SU-DHL-6 (cell line): ENCODE results near the gene MAGEA3.

Source experiments
- CTCF ChIP-seq: fragments of 200-600 bp; sonication (generic); IDR thresholded peaks from one replicate; pipeline ENCODE4 v1.5.1; 2017; ENCODE audit warnings: antibody characterized with exemption, mild to moderate bottlenecking, low read length, moderate library complexity; ENCODE audit not compliant: insufficient read depth, poor library complexity, severe bottlenecking
- EZH2phosphoT487 ChIP-seq: fragments of 200-600 bp; sonication (generic), shearing (Covaris generic); conservative IDR thresholded peaks from 2 replicates; pipeline ENCODE4 v1.6.1; 2018; ENCODE audit warnings: mild to moderate bottlenecking, antibody characterized with exemption, low read length, moderate library complexity, mixed read lengths

GRCh38 chrX:152656087-152656486 lies 42.5 kb upstream of the MAGEA3 start:
- TF ChIP-seq CTCF (no peak), EZH2phosphoT487 (no peak)
